Chondrocyte (in vitro differentiated cells): ENCODE results near the gene HLCS. TPM values are rescaled to one million over a fixed set of nuclear protein-coding genes. Genes with fewer than 3 reads are reported as not detected.
A peak's percentile ranks its signal among the peaks of the same experiment; 100 is the strongest.

ENCODE experiments used
- DNase-seq: peaks from one replicate; pipeline ENCODE4 v3.0.0; 2021; ENCODE audit warnings: mixed read lengths, low spot score
- H3K27ac Mint-ChIP-seq: one replicate; pipeline ENCODE4 v1.8.0; 2021; ENCODE audit warnings: mild to moderate bottlenecking, moderate library complexity, mixed read lengths; ENCODE audit not compliant: unreplicated experiment
- H3K27me3 Mint-ChIP-seq: 2 replicates; pipeline ENCODE4 v1.8.0; 2021; ENCODE audit warnings: low read depth, mixed read lengths
- H3K36me3 Mint-ChIP-seq: 2 replicates; pipeline ENCODE4 v1.8.0; 2021; ENCODE audit warnings: low read depth, mixed read lengths
- H3K4me1 Mint-ChIP-seq: 2 replicates; pipeline ENCODE4 v1.8.0; 2021; ENCODE audit warnings: low read depth, mild to moderate bottlenecking, mixed read lengths
- H3K4me3 Mint-ChIP-seq: one replicate; pipeline ENCODE4 v1.8.0; 2021; ENCODE audit warnings: mild to moderate bottlenecking, moderate library complexity, mixed read lengths; ENCODE audit not compliant: unreplicated experiment
- H3K9me3 Mint-ChIP-seq: 2 replicates; pipeline ENCODE4 v1.8.0; 2021; ENCODE audit warnings: low read depth, mixed read lengths
- total RNA-seq: library from RNA; stranded (reverse); gene quantifications from 3 replicates; pipeline ENCODE4 v1.2.1, GENCODE V29; 2021
- TF ChIP-seq, protein P1 (sequence below): fragments of 200-600 bp; sonication (generic); IDR thresholded peaks from 2 replicates; pipeline ENCODE4 v1.5.0; 2021; ENCODE audit warnings: antibody characterized with exemption, mild to moderate bottlenecking, moderate library complexity

Gene HLCS
- total RNA-seq, 1 donor from 2014 or later: 30.4 TPM

DNA sequence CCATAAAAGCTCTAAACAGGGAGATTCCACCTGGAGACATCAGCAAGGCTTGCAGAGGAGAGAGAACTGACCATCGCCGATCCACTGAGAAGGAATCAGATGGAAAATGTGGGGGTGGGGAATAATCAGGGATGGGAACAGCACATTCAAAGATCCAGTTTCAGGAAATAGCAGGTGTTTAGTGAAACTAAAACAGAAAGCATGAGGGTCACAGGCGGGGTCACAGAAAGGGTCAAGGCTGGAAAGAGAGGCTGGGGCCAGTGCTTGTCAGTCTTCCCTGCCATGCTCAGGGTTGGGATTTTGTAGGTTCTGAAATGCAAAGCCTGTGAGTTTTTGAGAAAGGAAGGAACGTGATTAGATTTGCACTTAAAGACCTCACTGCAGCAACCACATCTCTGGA is 103.2 kb downstream of the HLCS start:
- no peak overlapping the region for H3K4me3 Mint-ChIP-seq
- no peak for DNase-seq
- no peaks in the 10 kb centered on the region for H3K9me3 Mint-ChIP-seq
- H3K4me1 Mint-ChIP-seq: peaks cover 67% of the 10 kb centered on the region
- peaks cover 3% of the 10 kb centered on the region for H3K36me3 Mint-ChIP-seq
- H3K27me3 Mint-ChIP-seq: no peaks in the 10 kb centered on the region
- peak overlapping the region; percentile 43 for H3K27ac Mint-ChIP-seq
- TF ChIP-seq, protein P1, sequence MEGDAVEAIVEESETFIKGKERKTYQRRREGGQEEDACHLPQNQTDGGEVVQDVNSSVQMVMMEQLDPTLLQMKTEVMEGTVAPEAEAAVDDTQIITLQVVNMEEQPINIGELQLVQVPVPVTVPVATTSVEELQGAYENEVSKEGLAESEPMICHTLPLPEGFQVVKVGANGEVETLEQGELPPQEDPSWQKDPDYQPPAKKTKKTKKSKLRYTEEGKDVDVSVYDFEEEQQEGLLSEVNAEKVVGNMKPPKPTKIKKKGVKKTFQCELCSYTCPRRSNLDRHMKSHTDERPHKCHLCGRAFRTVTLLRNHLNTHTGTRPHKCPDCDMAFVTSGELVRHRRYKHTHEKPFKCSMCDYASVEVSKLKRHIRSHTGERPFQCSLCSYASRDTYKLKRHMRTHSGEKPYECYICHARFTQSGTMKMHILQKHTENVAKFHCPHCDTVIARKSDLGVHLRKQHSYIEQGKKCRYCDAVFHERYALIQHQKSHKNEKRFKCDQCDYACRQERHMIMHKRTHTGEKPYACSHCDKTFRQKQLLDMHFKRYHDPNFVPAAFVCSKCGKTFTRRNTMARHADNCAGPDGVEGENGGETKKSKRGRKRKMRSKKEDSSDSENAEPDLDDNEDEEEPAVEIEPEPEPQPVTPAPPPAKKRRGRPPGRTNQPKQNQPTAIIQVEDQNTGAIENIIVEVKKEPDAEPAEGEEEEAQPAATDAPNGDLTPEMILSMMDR: no peak

DNA sequence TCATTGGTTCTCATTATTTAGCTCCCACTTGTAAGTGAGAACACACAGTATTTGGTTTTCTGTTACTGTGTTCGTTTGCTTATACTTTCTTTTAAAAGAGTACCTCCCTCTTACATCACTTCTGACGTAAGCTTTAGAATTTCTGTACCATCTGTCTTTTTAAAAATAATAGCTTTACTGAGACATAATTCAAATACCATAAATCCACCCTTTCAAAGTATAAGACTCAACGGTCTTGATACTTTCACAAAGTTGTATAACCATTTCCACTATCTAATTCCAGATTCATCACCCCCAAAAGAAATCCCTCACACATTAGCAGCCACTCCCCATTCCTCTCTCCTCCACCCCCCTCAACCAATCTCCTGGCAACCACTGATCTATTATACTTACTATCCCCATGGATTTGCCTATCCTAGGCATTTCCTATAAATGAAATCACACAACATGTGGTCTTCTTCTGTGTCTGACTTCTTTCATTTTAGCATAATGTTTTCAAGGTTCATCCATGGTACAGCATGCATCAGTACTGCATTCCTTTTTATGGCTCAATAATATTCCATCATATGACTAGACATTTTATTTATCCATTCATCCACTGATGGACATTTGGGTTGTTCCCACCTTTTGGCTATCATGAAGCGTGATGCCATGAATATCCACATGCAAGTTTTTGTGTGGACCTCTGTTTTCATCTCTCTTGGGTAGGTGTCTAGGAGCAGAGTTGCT is 104.7 kb downstream of the HLCS start:
- peaks cover 60% of the 10 kb centered on the region for H3K4me1 Mint-ChIP-seq
- no peak for DNase-seq
- H3K4me3 Mint-ChIP-seq: peak overlapping the region; percentile 3
- peak overlapping the region; percentile 92 for H3K27ac Mint-ChIP-seq
- TF ChIP-seq, protein P1: no peak
- H3K36me3 Mint-ChIP-seq: peaks cover 3% of the 10 kb centered on the region
- no peaks in the 10 kb centered on the region for H3K27me3 Mint-ChIP-seq
- H3K9me3 Mint-ChIP-seq: no peaks in the 10 kb centered on the region

DNA sequence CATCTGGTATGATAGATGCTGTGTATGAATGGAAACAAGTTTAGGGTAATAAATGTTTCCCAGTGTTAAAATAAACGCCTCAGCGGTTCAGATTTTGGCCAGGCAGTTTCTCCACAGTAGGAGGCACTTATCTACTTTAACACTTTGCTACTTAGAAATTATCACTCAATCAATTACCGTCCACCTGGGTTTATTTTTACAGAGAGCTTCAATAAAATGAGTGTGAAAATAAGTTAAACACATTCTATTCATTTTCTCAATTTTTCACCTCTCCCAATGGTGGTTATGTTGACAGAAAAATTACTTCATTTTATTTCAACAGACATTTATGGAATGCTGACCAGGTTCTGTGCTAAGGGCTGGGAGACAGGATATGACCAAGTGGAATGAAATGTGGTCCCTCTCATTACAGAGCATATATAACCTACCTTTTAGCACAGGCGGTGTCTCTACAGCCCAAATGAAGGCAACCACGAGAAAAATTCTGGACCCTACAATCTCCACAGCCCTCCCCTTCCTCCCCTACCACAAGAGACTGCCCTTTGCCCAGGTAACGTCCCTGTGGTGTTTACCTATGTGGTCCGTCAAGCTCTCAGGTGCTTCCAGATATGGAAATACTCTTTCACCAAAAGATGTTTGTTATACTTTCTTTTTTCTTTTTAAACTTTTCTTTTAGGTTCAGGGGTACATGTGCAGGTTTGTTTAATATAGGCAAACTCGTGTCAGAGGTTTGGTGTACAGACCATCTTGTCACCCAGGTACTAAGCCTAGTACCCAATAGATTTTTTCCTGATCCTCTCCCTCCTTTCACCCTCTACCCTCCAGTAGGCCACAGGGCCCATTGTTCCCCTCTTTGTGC is 105.5 kb downstream of the HLCS start:
- Mint-ChIP-seq H3K27me3 (no peaks in the 10 kb centered on the region), H3K4me1 (peaks cover 52% of the 10 kb centered on the region), H3K4me3 (peak overlapping the region; percentile 19), H3K27ac (peak overlapping the region; percentile 92), H3K9me3 (no peaks in the 10 kb centered on the region), H3K36me3 (peaks cover 3% of the 10 kb centered on the region)
- DNase-seq: no peak
- TF ChIP-seq, protein P1: peak; percentile 33

DNA sequence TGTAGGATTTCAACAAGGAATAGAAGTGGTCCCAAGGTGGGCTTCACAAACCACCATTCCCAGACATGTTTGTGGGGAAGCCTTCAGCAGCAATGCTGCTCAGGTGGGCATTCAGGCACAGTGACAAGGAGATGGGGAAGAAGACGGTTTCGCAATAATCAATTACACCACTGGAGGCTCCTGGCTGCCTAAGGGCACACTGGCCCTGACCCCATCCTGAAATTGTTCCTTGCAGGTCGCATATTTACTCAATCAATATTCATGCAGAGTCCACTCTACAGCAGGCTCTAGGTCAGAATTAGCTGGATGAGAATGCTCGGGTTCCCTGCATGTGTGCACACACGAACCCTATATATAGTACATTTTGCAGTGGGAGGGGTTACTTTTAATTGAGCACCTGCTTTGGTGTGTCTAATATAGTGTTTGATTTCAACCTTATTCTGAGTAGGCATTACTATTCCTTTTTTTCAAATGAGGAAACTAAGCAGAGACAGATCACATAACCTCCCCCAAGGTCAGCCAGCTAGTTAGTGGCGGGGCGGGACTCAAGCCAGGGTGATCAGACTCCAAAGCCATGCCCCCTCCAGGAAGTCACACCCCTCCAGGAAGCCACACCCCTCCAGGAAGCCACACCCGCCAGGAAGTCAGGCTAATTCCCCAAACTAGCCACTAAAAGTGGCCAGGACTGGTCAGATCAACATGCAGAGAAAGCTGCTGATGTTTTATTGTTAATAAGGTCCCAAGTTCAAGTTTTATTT is 106.5 kb downstream of the HLCS start:
- H3K27ac Mint-ChIP-seq: peak overlapping the region; percentile 92
- H3K36me3 Mint-ChIP-seq: peaks cover 3% of the 10 kb centered on the region
- TF ChIP-seq, protein P1: no peak
- no peaks in the 10 kb centered on the region for H3K9me3 Mint-ChIP-seq
- H3K4me1 Mint-ChIP-seq: peaks cover 42% of the 10 kb centered on the region
- no peak for DNase-seq
- no peaks in the 10 kb centered on the region for H3K27me3 Mint-ChIP-seq
- no peak overlapping the region for H3K4me3 Mint-ChIP-seq
